Keratinocyte (primary cell): ENCODE data around the gene P2RX7. TPM values are rescaled to one million over a fixed set of nuclear protein-coding genes. Genes with fewer than 3 reads are reported as not detected.

Experiments
- DNase-seq: peaks from one replicate; pipeline ENCODE4 v3.0.0-alpha.2; 2011; ENCODE audit warnings: low read depth, missing footprints, low spot score
- FAIRE-seq: peaks from 2 replicates; lab custom pipeline; 2011; peaks lifted over from hg19 to GRCh38; lab: Jason Lieb, UNC
- H2AFZ ChIP-seq: 2 replicates; pipeline ENCODE4 v1.6.0; 2012; ENCODE audit warnings: low read length, control low read depth, inconsistent platforms; ENCODE audit not compliant: control insufficient read depth
- H3K27ac ChIP-seq: 2 replicates; pipeline ENCODE4 v1.5.1; 2011; ENCODE audit warnings: low read length; ENCODE audit not compliant: control insufficient read depth, insufficient read depth
- H3K27me3 ChIP-seq: 3 replicates; pipeline ENCODE4 v1.6.0; 2011; ENCODE audit warnings: low read length; ENCODE audit not compliant: control insufficient read depth, insufficient read depth; ENCODE audit errors: extremely low read depth
- H3K36me3 ChIP-seq, 2 experiments: 2 replicates in 1 of 2; 3 replicates in 1 of 2; pipeline ENCODE4 v1.5.1; 2011; ENCODE audit warnings: low read length in 2 of 2, mild to moderate bottlenecking in 1 of 2; ENCODE audit not compliant: control insufficient read depth in 2 of 2, insufficient read depth in 2 of 2; ENCODE audit errors: extremely low read depth in 1 of 2
- H3K4me1 ChIP-seq: 3 replicates; pipeline ENCODE4 v1.5.1; 2011; ENCODE audit warnings: low read length; ENCODE audit not compliant: control insufficient read depth, insufficient read depth; ENCODE audit errors: extremely low read depth
- H3K4me2 ChIP-seq: 3 replicates; pipeline ENCODE4 v1.6.0; 2011; ENCODE audit warnings: low read depth, low read length; ENCODE audit not compliant: control insufficient read depth, insufficient read depth; ENCODE audit errors: extremely low read depth
- H3K4me3 ChIP-seq, 3 experiments: fragments of 200-600 bp in 1 of 3; sonication (generic) in 1 of 3; 2 replicates in 2 of 3; 3 replicates in 1 of 3; pipeline ENCODE4 v1.5.1; 2011 to 2016; ENCODE audit warnings: low read length in 3 of 3, mild to moderate bottlenecking in 3 of 3, control low read depth in 2 of 3, inconsistent platforms in 1 of 3, low read depth in 1 of 3, mixed read lengths in 1 of 3, mixed run types in 1 of 3, moderate library complexity in 1 of 3; ENCODE audit not compliant: control insufficient read depth in 2 of 3, insufficient read depth in 2 of 3; ENCODE audit errors: extremely low read depth in 1 of 3
- H3K79me2 ChIP-seq: 2 replicates; pipeline ENCODE4 v1.6.0; 2012; ENCODE audit warnings: low read length; ENCODE audit not compliant: control insufficient read depth, insufficient read depth
- H3K9ac ChIP-seq: 3 replicates; pipeline ENCODE4 v1.6.0; 2011; ENCODE audit warnings: low read length; ENCODE audit not compliant: control insufficient read depth, insufficient read depth; ENCODE audit errors: extremely low read depth
- H3K9me1 ChIP-seq: 3 replicates; pipeline ENCODE4 v1.6.0; 2011; ENCODE audit warnings: low read length; ENCODE audit not compliant: control insufficient read depth, insufficient read depth; ENCODE audit errors: extremely low read depth
- H3K9me3 ChIP-seq: 2 replicates; pipeline ENCODE4 v1.5.1; 2012; ENCODE audit warnings: low read depth, low read length; ENCODE audit not compliant: control insufficient read depth
- H4K20me1 ChIP-seq: 3 replicates; pipeline ENCODE4 v1.6.0; 2011; ENCODE audit warnings: low read length; ENCODE audit not compliant: control insufficient read depth, insufficient read depth; ENCODE audit errors: extremely low read depth
- EZH2 ChIP-seq: IDR thresholded peaks from one replicate; pipeline ENCODE4 v1.6.1; 2012; ENCODE audit warnings: inconsistent platforms, mild to moderate bottlenecking, low read length, moderate library complexity
- dilution Hi-C: fragments of 300-500 bp; cut with MboI; formaldehyde crosslinking; loops from one replicate; pipeline ENCODE4 v1.7.0; 2020; ENCODE audit warnings: low sequenced_read_pairs; ENCODE audit not compliant: extremely low pct_ligation_motif_present
- polyA plus RNA-seq, 5 experiments: library from polyadenylated mRNA; depleted of rRNA in 3 of 5; stranded (reverse) in 3 of 5; stranded (forward) in 1 of 5; unstranded in 1 of 5; fragments of >200 nt; gene quantifications; 1 replicate in 1 of 5; 2 replicates in 3 of 5; 3 replicates in 1 of 5; pipeline versions ENCODE4 v1.2.1 to v1.2.3, GENCODE V29; 2011 to 2012; ENCODE audit warnings: missing spikeins in 2 of 5, low read depth in 1 of 5, low replicate concordance in 1 of 5
- TF ChIP-seq, protein P1 (sequence below), 3 experiments: IDR thresholded peaks in 1 of 3; conservative IDR thresholded peaks in 1 of 3; optimal IDR thresholded peaks in 1 of 3; 2 replicates in 2 of 3; 3 replicates in 1 of 3; pipeline versions ENCODE3 to v1.5.1; 2011; ENCODE audit warnings: low read length in 3 of 3, mild to moderate bottlenecking in 3 of 3, moderate library complexity in 2 of 3, control low read depth in 1 of 3, inconsistent platforms in 1 of 3; ENCODE audit not compliant: insufficient read depth in 2 of 3; ENCODE audit errors: extremely low read depth in 1 of 3

The P2RX7 gene
- polyA plus RNA-seq, 1 donor (not counting 4 experiments of a cell fraction or from before 2014, with no cell fraction given), result 0.20 TPM

DNA sequence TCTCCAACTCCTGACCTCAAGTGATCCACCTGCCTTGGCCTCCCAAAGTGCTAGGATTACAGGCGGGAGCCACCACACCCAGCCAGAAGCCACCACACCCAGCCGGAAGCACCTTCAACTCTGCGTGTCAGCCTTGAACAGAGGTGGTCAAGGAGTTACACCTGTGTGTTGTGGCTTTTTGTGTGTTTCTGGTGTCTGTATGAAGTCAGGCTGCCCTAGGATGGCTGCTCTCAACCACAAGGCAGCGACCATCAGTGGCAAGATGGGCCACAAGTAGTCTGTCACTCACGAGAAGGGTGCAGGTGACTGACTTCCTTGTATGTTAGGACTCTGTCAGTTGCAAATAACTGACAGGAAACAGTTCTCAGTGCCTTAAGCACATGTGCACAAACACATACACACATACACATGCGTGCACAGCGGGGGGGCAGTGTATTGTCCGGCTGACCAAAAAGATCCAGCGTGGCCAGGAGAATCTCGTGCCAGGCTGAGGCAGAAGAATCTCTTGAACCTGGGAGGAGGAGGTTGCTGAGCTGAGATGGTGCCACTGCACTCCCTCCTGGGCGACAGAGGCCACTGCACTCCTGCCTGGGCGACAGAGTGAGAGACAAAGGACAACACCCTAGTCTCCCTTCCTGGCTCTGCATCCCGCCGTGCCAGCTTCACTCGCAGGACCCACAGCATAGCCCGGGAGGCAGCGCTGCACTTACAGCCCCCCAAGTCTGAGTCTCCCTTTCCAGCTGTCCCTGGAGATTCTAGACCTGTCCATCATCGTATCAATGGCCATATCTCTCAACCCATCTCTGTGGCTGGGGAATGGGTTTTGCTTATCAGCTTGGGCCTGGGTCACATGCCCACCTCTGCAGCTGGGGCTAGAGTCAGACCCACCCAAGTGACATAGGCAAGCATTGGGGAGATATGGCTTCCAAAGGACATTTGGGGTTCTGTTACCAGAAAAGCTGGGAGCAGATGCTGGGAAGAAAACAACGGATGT lies 90.9 kb downstream of the P2RX7 start:
- Histone ChIP-seq H3K4me1 (peaks cover 9% of the 10 kb centered on the region), H3K9ac (no peak overlapping the region), H3K4me2 (no peak overlapping the region), H3K4me3 (no peak overlapping the region), H3K9me1 (no peaks in the 10 kb centered on the region), H2AFZ (no peak overlapping the region), H3K9me3 (no peaks in the 10 kb centered on the region), H3K27me3 (no peaks in the 10 kb centered on the region), H3K27ac (no peak overlapping the region), H3K36me3 (no peaks in the 10 kb centered on the region), H3K79me2 (no peaks in the 10 kb centered on the region), H4K20me1 (no peaks in the 10 kb centered on the region)
- dilution Hi-C loops, result no loop called here
- no peak for FAIRE-seq
- DNase-seq, result no peak
- TF ChIP-seq EZH2, result no peak
- TF ChIP-seq, protein P1, sequence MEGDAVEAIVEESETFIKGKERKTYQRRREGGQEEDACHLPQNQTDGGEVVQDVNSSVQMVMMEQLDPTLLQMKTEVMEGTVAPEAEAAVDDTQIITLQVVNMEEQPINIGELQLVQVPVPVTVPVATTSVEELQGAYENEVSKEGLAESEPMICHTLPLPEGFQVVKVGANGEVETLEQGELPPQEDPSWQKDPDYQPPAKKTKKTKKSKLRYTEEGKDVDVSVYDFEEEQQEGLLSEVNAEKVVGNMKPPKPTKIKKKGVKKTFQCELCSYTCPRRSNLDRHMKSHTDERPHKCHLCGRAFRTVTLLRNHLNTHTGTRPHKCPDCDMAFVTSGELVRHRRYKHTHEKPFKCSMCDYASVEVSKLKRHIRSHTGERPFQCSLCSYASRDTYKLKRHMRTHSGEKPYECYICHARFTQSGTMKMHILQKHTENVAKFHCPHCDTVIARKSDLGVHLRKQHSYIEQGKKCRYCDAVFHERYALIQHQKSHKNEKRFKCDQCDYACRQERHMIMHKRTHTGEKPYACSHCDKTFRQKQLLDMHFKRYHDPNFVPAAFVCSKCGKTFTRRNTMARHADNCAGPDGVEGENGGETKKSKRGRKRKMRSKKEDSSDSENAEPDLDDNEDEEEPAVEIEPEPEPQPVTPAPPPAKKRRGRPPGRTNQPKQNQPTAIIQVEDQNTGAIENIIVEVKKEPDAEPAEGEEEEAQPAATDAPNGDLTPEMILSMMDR (optimal IDR thresholded peaks at IDR 0.05 in 1 of 3, IDR thresholded peaks at IDR 0.05 in 1 of 3, conservative IDR thresholded peaks at IDR 0.05 in 1 of 3; ENCODE audit: extremely low read depth in 1 of 3, insufficient read depth in 2 of 3, low read length in 3 of 3), result peak; percentile 45 to 75 (median 45)

DNA sequence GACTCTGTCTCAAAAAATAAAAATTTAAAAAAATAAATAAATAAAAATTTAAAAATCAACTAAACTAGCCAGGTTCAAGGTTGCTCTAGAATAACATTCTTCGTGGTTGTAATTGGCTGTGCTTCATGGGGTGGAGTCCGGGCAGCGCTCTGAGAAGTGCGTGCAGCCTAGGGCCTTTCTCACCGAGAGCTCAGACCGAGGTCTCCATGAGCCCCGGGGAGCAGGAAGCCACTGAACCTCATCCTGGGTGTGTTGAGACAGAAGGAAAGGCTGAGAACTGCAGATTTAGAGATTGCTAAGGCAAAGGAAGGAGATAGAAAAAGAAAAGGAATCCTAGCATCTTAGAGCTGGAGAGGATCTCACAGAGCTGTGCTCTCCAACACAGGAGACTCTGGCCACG lies 91.9 kb downstream of the P2RX7 start:
- DNase-seq, result no peak
- peaks cover 0 to 2% of the 10 kb centered on the region in 2 experiments for H3K36me3 ChIP-seq
- peaks cover 11% of the 10 kb centered on the region for H3K4me1 ChIP-seq
- TF ChIP-seq EZH2, result no peak
- H3K4me3 ChIP-seq, result no peak overlapping the region
- H3K9me1 ChIP-seq, result no peaks in the 10 kb centered on the region
- H4K20me1 ChIP-seq, result no peaks in the 10 kb centered on the region
- no peaks in the 10 kb centered on the region for H3K9me3 ChIP-seq
- H3K27me3 ChIP-seq, result no peaks in the 10 kb centered on the region
- H3K79me2 ChIP-seq, result no peaks in the 10 kb centered on the region
- H3K27ac ChIP-seq, result no peak overlapping the region
- no peak for FAIRE-seq
- H2AFZ ChIP-seq, result no peak overlapping the region
- no peak overlapping the region for H3K4me2 ChIP-seq
- dilution Hi-C loops, result no loop called here
- H3K9ac ChIP-seq, result no peak overlapping the region
